C4-2B (cell line): ENCODE results near the gene RHCE.
"Not testable (repeated sequence)": the region's sequence is repeated elsewhere in the genome, so short reads cannot be mapped to it uniquely, and the experiment has no call there.

Source experiments
- H3K27ac ChIP-seq: fragments of 450-650 bp; 2 replicates; pipeline ENCODE4 v1.5.1; 2017

The RHCE gene

GRCh38 chr1:25320314-25320938 lies 100.2 kb downstream of the RHCE start:
- H3K27ac ChIP-seq, result not testable (repeated sequence)

GRCh38 chr1:25312806-25313470 lies 107.7 kb downstream of the RHCE start:
- H3K27ac ChIP-seq, result not testable (repeated sequence)
